Ishikawa (cell line): ENCODE results near the gene GATA3.

Experiments used
- CREB1 ChIP-seq: IDR thresholded peaks from 2 replicates; pipeline ENCODE4 v1.6.1; 2012; ENCODE audit warnings: low read depth
- EP300 ChIP-seq: IDR thresholded peaks from 2 replicates; pipeline ENCODE4 v1.6.1; 2012; ENCODE audit warnings: borderline replicate concordance
- FOXM1 ChIP-seq: IDR thresholded peaks from 2 replicates; pipeline ENCODE4 v1.6.1; 2012; ENCODE audit warnings: low read depth, borderline replicate concordance
- RAD21 ChIP-seq: IDR thresholded peaks from 2 replicates; pipeline ENCODE4 v1.6.1; 2012; ENCODE audit warnings: low read depth
- TEAD4 ChIP-seq: IDR thresholded peaks from 2 replicates; pipeline ENCODE4 v1.6.1; 2012
- YY1 ChIP-seq: IDR thresholded peaks from 2 replicates; pipeline ENCODE4 v1.6.1; 2012; ENCODE audit warnings: low read depth
- TF ChIP-seq, protein P1 (sequence below): IDR thresholded peaks from 2 replicates; pipeline ENCODE4 v1.6.1; 2012; ENCODE audit warnings: low read depth, mild to moderate bottlenecking
- TF ChIP-seq, protein P2 (sequence below): IDR thresholded peaks from 2 replicates; pipeline ENCODE4 v1.6.1; 2012

DNA sequence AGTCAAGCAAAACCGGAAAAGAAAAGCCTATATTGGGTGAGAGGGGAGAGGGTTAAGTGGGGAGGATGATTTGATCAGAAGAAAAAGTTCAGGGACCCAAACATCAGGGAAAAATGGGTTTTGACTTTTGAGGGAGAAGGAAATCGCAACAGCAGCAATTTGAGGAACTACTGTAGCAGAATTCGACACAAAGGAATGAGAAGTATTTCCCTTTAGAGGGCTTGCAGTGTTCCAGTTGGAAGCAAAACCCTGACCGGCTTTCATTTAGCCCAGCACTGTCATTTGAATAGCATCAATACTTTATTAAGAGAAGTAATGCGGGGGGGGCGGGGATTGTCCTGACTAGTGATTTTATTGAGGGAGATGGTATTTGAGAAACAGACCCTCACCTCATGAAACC is 37.2 kb upstream of the GATA3 start:
- TF ChIP-seq EP300 = no peak
- TF ChIP-seq, protein P1, sequence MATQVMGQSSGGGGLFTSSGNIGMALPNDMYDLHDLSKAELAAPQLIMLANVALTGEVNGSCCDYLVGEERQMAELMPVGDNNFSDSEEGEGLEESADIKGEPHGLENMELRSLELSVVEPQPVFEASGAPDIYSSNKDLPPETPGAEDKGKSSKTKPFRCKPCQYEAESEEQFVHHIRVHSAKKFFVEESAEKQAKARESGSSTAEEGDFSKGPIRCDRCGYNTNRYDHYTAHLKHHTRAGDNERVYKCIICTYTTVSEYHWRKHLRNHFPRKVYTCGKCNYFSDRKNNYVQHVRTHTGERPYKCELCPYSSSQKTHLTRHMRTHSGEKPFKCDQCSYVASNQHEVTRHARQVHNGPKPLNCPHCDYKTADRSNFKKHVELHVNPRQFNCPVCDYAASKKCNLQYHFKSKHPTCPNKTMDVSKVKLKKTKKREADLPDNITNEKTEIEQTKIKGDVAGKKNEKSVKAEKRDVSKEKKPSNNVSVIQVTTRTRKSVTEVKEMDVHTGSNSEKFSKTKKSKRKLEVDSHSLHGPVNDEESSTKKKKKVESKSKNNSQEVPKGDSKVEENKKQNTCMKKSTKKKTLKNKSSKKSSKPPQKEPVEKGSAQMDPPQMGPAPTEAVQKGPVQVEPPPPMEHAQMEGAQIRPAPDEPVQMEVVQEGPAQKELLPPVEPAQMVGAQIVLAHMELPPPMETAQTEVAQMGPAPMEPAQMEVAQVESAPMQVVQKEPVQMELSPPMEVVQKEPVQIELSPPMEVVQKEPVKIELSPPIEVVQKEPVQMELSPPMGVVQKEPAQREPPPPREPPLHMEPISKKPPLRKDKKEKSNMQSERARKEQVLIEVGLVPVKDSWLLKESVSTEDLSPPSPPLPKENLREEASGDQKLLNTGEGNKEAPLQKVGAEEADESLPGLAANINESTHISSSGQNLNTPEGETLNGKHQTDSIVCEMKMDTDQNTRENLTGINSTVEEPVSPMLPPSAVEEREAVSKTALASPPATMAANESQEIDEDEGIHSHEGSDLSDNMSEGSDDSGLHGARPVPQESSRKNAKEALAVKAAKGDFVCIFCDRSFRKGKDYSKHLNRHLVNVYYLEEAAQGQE = no peak
- TF ChIP-seq, protein P2, sequence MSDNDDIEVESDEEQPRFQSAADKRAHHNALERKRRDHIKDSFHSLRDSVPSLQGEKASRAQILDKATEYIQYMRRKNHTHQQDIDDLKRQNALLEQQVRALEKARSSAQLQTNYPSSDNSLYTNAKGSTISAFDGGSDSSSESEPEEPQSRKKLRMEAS = no peak
- TF ChIP-seq YY1 = no peak
- no peak for TF ChIP-seq RAD21
- no peak for TF ChIP-seq CREB1
- TF ChIP-seq FOXM1 = no peak
- no peak for TF ChIP-seq TEAD4
